WTC11 (cell line): ENCODE data around the gene NTRK1.

Experiments
- CBFB ChIP-seq: sonication (generic); formaldehyde crosslinking; IDR thresholded peaks from 2 replicates; pipeline ENCODE4 v1.8.1; 2022; ENCODE audit warnings: mild to moderate bottlenecking, low read depth, missing genetic modification reagents
- FOXJ3 ChIP-seq: sonication (generic); formaldehyde crosslinking; IDR thresholded peaks from 2 replicates; pipeline ENCODE4 v1.9.0; 2021; ENCODE audit warnings: missing genetic modification reagents, mild to moderate bottlenecking, borderline replicate concordance
- IRF2 ChIP-seq: sonication (generic); formaldehyde crosslinking; IDR thresholded peaks from 2 replicates; pipeline ENCODE4 v1.8.0; 2022; ENCODE audit warnings: low read depth, missing genetic modification reagents, borderline replicate concordance
- KAT7 ChIP-seq: sonication (generic); formaldehyde crosslinking; IDR thresholded peaks from 2 replicates; pipeline ENCODE4 v1.8.1; 2023; ENCODE audit warnings: missing genetic modification reagents, mild to moderate bottlenecking, borderline replicate concordance
- MAX ChIP-seq: sonication (generic); formaldehyde crosslinking; IDR thresholded peaks from 2 replicates; pipeline ENCODE4 v1.8.0; 2022; ENCODE audit warnings: mild to moderate bottlenecking, missing genetic modification reagents
- SP1 ChIP-seq: sonication (generic); formaldehyde crosslinking; conservative IDR thresholded peaks from 2 replicates; pipeline ENCODE4 v1.8.1; 2022; ENCODE audit warnings: missing genetic modification reagents
- TF ChIP-seq, protein P1 (sequence below): fragments of 200-600 bp; IDR thresholded peaks from 2 replicates; pipeline ENCODE4 v1.8.0; 2022; ENCODE audit warnings: antibody characterized with exemption

- TF ChIP-seq, protein P1, sequence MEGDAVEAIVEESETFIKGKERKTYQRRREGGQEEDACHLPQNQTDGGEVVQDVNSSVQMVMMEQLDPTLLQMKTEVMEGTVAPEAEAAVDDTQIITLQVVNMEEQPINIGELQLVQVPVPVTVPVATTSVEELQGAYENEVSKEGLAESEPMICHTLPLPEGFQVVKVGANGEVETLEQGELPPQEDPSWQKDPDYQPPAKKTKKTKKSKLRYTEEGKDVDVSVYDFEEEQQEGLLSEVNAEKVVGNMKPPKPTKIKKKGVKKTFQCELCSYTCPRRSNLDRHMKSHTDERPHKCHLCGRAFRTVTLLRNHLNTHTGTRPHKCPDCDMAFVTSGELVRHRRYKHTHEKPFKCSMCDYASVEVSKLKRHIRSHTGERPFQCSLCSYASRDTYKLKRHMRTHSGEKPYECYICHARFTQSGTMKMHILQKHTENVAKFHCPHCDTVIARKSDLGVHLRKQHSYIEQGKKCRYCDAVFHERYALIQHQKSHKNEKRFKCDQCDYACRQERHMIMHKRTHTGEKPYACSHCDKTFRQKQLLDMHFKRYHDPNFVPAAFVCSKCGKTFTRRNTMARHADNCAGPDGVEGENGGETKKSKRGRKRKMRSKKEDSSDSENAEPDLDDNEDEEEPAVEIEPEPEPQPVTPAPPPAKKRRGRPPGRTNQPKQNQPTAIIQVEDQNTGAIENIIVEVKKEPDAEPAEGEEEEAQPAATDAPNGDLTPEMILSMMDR: no peak
- TF ChIP-seq SP1 (CRISPR knock-in tag) (no peak), MAX (no peak), IRF2 (CRISPR knock-in tag) (no peak), CBFB (no peak), FOXJ3 (no peak), KAT7 (no peak)
Measured at GRCh38 chr1:156898971-156899664, 38.5 kb downstream of the NTRK1 start.
